AG04449 (cell line): Measurements from ENCODE around the gene CYTH2.

Source experiments
- CTCF ChIA-PET: fragments of 350-600 bp; formaldehyde crosslinking; extraction: SDS; loops from one replicate; lab custom pipeline; 2021; ENCODE audit warnings: antibody characterized with exemption; lab: Yijun Ruan, JAX
- POLR2A ChIA-PET: fragments of 400-600, 350-600 bp; formaldehyde crosslinking; extraction: SDS; loops from one replicate; lab custom pipeline; 2020; ENCODE audit warnings: antibody characterized with exemption, inconsistent platforms; lab: Yijun Ruan, JAX
- DNase-seq: peaks from one replicate; pipeline ENCODE4 v3.0.0-alpha.2; 2010; ENCODE audit warnings: low read depth, low spot score
- H3K4me3 ChIP-seq: 2 replicates; pipeline ENCODE4 v1.5.1; 2011; ENCODE audit warnings: low read depth, mild to moderate bottlenecking, control low read depth, low read length
- TF ChIP-seq, protein P1 (sequence below): IDR thresholded peaks from one replicate; pipeline ENCODE4 v1.5.1; 2011; ENCODE audit warnings: mild to moderate bottlenecking, moderate library complexity, low read length, control low read depth, inconsistent platforms; ENCODE audit not compliant: insufficient read depth; ENCODE audit errors: missing control alignments

The CYTH2 gene

DNA sequence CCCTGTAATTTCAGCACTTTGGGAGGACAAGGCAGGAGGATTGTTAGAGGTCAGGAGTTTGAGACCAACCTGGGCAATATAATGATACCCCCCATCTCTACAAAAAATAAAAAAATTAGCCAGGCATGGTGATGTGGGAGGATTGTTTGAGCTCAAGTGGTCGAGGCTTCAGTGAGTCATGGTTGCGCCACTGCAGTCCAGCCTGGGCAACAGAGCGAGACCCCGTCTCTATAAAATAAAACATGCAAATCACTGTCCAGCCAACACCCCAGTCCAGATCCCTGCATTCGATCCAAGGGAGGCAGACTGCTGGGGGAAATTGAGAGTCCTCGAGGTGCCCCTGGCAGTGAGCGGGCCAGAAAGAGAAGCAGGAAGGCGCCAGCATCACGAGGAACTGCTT lies 7.0 kb downstream of the CYTH2 start:
- TF ChIP-seq, protein P1, sequence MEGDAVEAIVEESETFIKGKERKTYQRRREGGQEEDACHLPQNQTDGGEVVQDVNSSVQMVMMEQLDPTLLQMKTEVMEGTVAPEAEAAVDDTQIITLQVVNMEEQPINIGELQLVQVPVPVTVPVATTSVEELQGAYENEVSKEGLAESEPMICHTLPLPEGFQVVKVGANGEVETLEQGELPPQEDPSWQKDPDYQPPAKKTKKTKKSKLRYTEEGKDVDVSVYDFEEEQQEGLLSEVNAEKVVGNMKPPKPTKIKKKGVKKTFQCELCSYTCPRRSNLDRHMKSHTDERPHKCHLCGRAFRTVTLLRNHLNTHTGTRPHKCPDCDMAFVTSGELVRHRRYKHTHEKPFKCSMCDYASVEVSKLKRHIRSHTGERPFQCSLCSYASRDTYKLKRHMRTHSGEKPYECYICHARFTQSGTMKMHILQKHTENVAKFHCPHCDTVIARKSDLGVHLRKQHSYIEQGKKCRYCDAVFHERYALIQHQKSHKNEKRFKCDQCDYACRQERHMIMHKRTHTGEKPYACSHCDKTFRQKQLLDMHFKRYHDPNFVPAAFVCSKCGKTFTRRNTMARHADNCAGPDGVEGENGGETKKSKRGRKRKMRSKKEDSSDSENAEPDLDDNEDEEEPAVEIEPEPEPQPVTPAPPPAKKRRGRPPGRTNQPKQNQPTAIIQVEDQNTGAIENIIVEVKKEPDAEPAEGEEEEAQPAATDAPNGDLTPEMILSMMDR, result no peak
- ChIA-PET CTCF (interaction anchor here (0.7 to 3.5 kb wide), 5 partner anchors 12 to 155 kb away, joined by 3 to 29 read pairs (median 3); partner anchors contain the start of gene GRWD1), POLR2A (interaction anchor here (1.1 kb wide), 1 partner anchor 11 kb away, joined by 3 read pairs; no protein-coding TSS in a partner anchor)
- no peak for DNase-seq
- H3K4me3 ChIP-seq, result no peak overlapping the region

DNA sequence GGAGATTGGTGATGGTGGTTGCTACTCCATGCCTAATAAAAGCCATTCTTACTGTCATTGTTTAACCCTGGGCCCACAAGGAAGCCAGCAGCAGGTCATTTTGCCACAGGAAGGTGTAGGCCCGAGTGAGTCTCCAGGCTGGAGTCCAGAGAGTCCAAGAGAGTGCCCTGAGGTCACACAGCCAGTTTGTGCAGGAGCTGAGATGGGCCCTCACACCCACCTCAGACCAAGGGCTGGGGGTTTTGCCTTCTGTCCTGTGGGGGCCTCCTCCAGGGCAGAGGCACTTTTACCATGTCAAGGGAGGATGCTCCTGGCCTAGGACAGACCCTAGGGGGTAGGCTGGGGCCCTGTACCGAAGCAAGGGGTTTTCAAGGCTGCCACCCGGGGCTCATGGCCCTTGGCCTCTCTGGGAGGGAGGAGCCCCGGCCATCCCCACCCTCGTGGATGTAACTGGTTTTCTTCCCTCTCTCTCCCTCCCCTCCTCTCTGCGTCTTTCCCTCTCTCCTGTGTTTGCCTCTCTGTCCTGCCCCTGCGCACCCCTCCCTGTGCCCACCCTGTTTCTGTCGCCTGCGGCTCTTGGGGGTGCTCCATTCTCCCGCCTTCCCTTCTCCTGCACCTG lies 8.0 kb downstream of the CYTH2 start:
- TF ChIP-seq, protein P1, result no peak
- CTCF ChIA-PET, result interaction anchor here (3.5 kb wide), 1 partner anchor 11 kb away, joined by 29 read pairs; no protein-coding TSS in a partner anchor
- no peak overlapping the region for H3K4me3 ChIP-seq
- DNase-seq, result no peak
- POLR2A ChIA-PET, result interaction anchor here (1.1 kb wide), 1 partner anchor 10 kb away, joined by 3 read pairs; no protein-coding TSS in a partner anchor

DNA sequence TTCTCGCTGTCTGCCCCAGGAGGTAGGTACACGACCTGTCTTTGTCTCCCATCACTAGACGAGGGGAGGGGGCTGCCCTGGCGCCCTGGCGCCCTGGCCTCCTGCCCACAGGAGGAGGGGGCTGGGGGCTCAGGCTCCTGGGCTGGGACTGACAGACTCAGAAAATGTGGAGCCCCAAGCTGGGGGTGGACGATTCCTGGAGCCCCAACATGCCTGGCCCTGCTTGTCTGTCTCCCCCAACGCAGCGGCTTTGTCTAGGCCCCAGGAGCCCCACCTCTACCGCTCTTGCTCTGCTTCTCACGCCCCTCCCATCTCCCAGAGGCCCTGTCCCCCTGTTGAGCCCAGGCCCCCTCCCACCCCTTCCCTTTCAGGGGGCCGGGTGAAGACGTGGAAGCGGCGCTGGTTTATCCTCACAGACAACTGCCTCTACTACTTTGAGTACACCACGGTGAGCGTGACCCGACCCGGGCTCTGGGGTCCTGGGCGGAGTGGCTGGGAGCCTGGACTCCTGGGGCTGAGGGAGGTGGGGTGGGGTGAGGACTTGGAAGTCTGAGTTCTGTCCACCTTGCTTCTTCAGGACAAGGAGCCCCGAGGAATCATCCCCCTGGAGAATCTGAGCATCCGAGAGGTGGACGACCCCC lies 8.6 kb downstream of the CYTH2 start:
- ChIA-PET CTCF (interaction anchor here (3.5 to 4.6 kb wide), 2 partner anchors 11 to 12 kb away, joined by 29 to 48 read pairs; no protein-coding TSS in a partner anchor), POLR2A (no interaction called here)
- DNase-seq, result no peak
- TF ChIP-seq, protein P1, result no peak
- no peak overlapping the region for H3K4me3 ChIP-seq

DNA sequence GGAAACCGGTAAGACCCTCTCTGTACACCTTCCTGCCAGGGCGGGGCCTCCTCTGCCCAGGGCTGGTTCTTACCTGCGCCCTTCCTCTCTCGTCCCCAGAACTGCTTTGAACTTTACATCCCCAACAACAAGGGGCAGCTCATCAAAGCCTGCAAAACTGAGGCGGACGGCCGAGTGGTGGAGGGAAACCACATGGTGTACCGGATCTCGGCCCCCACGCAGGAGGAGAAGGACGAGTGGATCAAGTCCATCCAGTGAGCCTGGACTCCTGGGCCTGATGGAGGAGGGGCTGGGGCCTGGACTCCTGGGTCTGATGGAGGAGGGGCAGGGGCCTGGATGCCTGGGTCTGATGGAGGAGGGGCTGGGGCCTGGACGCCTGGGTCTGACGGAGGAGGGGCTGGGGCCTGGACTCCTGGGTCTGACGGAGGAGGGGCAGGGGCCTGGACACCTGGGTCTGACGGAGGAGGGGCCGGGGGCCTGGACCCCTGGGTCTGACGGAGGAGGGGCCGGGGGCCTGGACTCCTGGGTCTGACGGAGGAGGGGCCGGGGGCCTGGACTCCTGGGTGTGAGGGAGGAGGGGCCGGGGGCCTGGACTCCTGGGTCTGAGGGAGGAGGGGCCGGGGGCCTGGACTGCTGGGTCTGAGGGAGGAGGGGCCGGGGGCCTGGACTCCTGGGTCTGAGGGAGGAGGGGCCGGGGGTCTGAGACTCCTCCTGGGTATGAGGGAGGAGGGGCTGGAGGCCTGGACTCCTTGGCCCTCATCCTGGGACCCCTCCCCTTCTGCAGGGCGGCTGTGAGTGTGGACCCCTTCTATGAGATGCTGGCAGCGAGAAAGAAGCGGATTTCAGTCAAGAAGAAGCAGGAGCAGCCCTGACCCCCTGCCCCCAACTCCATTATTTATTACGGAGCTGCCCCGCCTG lies 9.4 kb downstream of the CYTH2 start:
- H3K4me3 ChIP-seq, result no peak overlapping the region
- DNase-seq, result no peak
- TF ChIP-seq, protein P1, result no peak
- ChIA-PET CTCF (interaction anchor here (1.3 to 4.6 kb wide), 3 partner anchors 8 to 105 kb away, joined by 5 to 48 read pairs (median 14); no protein-coding TSS in a partner anchor), POLR2A (no interaction called here)

DNA sequence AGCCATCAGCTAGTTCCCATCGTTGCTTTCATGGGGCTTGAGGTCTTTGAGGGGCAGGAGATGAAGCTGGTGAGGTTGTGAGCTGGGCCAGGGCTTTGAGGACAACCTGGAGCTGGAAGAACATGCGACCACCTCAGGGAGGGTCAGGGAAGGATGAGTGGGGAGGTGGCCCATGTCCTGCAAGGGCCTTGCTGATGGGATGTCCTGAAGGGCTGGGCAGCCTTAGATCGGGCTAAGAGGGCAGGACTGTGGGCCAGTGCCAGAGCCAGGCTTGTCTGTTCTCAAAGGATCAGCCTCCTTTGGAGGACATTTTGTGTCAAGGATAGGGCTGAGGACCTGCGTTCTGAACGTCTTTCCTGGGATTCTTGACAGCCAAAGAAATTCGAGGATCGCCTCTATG lies 10.5 kb downstream of the CYTH2 start:
- no peak for DNase-seq
- no peak overlapping the region for H3K4me3 ChIP-seq
- CTCF ChIA-PET, result interaction anchor here (1.3 to 4.6 kb wide), 3 partner anchors 9 to 104 kb away, joined by 5 to 48 read pairs (median 14); no protein-coding TSS in a partner anchor
- TF ChIP-seq, protein P1, result no peak
- POLR2A ChIA-PET, result interaction anchor here (1.1 kb wide), 1 partner anchor 10 kb away, joined by 3 read pairs; no protein-coding TSS in a partner anchor
